Putamen (tissue), 1 donor: ENCODE results near the gene OCIAD1.
A peak's percentile ranks its signal among the peaks of the same experiment; 100 is the strongest.

ENCODE experiments used
- DNase-seq: peaks from one replicate; pipeline ENCODE4 v3.0.0-alpha.2; 2016; ENCODE audit warnings: low spot score

Gene OCIAD1

DNA sequence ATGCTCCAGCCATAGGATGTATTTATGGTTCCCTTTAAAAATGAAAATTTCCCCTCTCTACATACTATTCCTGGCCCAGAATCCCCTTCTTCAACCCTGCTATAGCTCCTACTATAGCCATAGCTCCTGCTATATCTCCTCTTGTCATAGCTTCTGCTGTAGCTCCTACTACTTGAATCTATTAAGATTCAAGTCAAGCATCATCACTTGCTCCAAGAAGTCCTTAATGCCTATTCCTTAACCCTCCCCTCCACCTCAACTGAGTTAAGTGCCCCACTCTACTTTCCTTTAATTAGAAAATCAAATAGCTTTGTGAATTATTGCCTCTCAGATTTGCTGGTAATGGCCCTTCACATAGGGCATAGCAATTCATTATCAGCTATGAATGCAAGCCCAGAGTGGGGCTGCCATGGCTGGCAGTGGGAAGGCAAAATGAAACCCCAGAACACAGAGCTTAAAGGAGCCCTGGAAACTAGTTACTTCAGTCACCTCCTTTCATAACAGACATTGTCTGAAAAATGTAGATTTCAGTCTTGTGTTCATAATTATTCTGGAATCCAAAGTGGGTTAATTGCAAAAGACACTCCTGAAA lies 60.2 kb downstream of the OCIAD1 start:
- DNase-seq, result no peak

DNA sequence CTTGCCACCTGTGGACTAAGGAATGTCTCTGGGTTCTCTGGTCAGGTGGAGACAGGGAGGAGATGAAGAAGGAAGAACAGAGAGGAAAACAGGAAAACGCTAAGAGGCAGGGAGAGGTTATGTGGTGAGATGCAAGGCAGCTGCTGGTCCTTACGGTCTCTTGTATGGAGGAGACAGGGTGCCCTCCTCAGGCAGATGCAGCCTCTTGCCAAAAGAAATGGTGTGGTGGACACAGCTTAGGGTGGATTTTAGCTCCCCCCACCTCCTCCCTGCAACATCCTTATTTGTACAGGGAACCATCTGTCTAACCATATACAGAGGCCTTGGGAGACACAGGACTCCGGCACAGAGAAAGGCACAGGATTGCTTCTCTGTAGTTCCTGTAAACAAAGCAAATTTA lies 66.0 kb downstream of the OCIAD1 start:
- no peak for DNase-seq

DNA sequence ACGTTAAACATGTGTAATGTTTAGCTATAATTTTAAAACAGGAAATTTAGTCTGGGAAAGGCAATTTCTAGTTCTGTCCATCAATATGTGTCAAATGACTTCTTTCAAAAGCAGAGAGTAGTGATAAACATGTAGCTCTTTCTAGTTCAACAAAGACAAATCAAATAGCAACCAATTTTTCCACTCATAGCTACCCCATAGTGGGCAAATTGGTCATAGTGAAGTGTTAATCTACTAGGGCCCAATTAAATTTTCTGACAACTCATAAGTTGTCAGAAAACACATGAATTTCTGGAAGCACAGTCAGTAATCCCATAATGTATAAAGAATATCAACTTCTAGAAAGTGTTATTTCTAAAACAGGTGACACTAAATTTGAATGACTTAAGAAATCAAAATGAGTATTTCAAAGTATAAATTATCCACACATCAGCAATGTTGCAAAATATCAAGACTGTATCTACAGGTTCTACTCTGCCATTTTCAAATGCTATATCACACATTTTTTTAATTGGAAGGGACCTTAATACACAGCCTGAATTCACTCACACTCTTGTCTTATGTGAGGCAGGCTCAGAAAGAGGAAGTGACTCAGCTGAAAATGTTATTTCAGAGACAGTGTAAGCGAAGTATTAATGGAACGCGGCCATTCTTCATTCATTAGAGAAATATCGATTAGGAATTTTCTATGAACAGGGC lies 68.0 kb downstream of the OCIAD1 start:
- DNase-seq, result no peak

DNA sequence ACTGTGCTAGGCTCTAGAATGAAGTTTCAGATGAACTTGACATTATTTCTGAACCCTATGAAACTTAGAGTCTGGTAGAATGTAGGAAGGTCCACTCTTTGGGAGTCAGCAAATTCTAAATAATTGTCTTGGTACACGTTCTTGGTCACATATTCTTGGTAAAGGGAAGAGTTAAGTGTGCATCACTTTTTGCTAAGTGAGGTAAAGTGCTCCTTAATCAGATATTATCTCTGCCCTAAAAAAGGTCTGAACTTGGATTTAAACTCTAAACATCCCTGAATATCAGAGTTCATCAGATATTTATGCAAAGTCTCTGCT lies 68.5 kb downstream of the OCIAD1 start:
- DNase-seq, result no peak

DNA sequence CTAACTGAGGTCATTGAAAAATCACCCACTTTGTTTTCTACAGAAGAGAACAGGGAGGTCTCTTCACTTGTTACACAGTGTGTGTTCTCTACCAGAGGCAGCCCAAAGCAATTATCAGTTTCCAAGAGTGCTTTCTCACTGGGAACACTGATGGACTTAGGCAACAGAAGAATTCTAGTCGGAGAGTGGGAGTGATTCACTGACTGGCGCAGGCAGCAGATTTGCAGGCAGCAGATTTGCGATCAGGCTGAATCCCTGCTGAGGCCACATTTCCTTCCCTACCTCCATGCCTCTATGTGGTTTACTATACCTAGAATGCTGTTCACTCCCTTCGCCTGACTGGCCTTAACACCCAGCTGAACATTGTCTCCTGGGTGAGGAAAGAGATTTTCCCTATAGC lies 69.1 kb downstream of the OCIAD1 start:
- DNase-seq, result no peak

DNA sequence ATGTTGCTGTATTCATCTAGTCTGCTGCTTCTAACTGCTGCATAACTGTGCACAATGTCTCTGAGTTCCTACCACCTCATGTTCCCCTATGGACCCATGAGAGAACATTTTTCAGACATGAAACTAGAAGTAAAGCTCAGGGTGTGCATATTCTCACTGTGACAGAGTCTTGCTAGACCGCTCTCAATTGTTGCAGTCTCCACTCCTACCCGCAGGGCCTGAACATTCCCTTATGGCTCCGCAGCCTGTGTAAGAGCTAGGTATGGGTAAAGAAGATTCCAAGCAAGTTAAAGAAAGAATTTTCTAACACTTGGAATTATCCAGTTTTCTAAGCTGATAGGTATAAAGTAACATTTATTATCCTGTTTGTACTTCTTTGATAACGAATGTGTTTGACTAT lies 70.3 kb downstream of the OCIAD1 start:
- no peak for DNase-seq

DNA sequence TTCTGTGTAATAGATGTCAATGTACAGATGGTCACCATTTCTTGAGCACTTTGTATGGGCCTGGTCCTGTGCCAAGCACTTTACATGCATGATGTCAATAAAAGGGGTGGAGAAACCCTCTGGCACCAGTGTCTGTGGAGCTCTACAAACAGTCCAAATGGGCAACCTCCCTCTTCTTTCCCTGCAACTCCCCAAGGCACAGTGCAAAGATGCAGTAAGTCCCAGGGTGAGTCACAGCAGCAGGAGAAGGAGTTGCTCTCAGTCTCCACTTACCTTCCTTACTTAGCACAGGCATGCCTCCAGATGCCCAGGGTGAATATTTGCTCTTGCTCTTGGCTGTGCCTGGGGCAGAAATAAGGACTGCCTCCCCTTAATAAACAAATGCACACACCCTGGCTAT lies 71.4 kb downstream of the OCIAD1 start:
- DNase-seq, result no peak

DNA sequence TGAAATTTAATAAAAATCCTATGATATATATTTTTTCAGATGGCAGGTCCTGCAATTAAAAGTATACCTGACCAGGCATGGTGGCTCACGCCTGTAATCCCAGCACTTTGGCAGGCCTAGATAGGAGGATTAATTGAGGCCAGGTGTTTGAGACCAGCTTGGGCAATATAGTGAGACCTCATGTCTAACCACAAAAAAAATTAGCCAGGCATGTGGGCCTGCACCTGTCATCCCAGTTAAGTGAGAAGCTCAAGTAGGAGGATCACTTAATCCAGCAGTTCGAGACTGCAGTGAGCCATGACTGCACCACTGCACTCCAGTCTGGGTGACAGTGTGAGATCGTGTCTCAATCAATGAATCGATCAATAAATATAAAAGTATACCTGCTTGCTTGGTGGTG lies 73.2 kb downstream of the OCIAD1 start:
- no peak for DNase-seq

DNA sequence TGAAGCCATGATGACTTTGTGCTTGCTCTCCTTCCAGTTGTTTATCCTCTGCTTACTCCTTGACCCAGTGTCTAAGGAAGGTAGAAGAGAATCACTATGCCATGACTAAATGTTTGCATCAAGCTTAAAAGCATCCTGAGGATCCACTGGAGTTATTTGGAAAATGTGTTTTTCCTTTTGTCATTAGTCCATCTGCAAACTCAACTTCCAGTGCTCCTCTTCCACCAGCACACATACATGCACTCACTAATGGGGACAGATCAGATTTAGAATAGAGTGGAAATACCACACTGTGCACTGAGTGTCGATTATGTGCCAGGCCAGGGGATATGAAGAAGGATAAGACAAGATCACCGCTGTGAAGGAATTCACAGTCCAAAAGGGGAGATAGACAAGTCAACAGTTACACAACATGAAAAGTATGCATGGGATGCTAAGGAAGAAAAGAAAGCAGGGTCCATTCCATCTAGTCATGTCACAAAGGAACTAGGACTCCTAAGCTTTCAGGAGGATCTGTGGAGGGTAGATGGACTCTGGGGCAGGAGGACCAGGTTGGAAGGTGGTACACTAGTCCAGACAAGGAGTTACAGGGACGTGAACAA lies 73.8 kb downstream of the OCIAD1 start:
- no peak for DNase-seq

DNA sequence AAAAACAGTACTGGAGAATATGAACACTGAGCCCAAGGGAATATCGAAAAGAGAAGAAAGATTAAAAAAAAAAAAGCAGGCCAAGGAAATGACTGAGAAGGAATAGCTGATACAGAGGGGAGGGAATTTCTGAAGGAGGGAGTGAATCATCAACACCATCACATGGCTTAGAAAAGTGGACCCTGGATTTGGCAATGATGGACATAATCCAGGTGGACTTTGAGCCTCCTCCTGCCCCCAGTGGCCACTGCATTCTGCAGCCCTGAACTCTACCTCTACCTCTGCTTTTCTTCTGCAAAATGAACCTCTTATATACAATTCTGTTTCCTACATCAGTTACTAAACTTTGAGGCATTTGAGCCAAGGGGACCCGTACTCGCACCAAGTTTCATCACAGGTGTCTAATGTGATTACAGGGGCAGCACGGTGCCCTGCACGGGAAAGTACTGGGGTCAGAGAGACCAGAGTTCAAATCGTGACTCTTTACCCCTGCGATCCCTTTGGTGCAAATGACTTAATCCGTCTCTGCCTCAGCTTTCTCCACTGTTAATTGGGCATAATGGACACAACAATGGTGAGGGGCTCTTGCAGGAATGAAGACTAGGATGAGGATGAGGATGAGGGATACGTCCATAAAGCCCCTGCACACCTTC lies 74.6 kb downstream of the OCIAD1 start:
- no peak for DNase-seq

DNA sequence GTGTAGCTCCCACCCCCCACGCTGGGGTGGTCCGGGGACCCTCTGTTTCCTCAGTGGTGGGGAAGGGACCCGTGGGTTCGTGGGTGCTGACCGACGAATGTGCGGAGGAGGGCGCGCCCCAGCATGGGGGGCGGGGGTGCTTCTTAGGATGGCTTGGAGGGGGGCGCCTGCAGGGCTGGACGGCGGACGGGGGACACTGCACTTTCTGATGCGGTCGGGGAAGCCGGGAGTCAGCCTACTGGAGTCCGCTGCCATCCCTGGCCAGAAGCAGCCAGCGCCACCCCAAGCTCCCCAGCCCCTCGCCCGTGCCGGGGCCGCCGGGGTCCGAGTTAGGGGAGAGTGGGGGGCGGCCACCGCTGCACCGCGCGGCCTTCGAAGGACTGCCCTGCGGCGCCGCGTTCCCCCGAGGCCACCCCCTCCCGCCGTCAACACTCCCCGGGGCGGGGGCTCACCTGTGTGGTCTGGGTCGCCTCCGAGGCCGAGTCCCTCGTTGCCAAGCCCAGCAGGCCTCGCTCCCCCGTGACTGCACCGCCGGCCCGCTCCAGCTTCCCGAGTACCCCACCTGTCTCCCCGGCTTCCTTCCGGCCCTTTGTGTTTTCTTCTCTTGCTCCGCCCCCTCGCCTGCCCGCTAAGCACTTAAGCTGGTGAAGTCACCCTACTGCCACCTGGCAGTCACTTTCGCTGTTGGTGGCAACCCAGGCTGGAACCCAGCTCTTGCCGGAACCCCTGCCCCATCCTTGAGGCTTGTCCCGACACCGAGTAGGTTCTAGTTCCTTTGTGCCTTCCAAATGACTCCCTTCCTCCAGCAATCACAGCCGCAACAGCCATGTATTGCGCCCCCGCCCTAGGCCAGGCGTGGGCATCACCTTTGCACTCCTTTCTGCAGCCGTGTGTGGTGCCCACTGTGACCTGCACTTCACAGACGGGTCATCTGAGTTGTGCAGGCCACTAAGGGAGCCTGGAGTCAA lies 75.6 kb downstream of the OCIAD1 start, which contains the start of gene OCIAD2:
TSS of gene OCIAD2 (minus strand) at position 569 of the 968 bp plus-strand sequence. CDS start 2,225 bp downstream, outside the sequence.
- peak; percentile 43 for DNase-seq

DNA sequence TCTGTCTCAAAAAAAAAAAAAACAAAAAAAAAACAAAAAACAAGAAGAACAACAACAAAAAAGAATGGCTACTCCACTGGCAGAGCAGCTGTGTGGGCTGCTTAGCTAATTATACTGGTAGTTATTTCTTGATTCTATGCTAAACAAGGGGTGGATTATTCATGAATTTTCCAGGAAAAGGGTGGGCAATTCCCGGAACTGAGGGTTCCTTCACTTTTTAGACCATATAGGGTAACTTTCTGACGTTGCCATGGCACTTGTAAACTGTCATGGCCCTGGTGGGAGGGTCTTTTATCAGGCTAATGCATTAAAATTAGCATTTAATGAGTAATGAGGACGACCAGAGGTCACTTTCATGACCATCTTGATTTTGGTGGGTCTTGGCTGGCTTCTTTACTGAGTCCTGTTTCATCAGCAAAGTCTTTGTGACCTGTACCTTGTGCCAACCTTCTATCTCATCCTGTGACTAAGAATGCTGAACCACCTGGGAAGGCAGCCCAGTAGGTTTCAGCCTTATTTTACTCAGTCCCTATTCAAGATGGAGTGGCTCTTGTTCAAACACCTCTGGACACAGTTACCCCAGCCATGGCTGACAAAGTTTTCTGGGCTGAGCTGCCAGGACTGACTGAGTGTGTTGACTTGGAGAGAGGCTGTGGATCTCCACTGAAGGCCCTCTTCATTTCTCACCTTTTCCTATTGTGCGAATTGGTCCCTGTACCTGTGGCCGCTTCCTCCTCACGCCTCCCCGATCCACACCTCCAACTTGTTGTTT lies 77.0 kb downstream of the OCIAD1 start:
- no peak for DNase-seq

DNA sequence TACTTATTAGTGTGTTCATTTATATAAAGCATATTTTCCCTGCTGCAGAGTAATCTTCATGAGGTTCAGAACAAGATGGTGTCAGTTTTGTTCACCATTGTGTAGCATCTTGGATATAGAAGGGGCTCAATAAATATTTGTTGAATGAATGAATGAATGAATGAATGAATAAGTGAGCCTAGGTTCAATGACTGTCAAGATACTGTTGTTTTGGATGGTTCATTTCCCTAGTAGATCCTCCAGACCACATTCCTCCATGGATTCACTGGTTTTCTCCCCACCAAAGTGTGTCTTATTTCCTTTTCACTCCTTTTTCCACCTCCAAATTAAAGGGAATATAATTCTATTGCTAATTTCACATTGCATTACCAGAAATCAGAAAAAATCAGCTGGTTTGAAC lies 77.8 kb downstream of the OCIAD1 start:
- DNase-seq, result no peak

DNA sequence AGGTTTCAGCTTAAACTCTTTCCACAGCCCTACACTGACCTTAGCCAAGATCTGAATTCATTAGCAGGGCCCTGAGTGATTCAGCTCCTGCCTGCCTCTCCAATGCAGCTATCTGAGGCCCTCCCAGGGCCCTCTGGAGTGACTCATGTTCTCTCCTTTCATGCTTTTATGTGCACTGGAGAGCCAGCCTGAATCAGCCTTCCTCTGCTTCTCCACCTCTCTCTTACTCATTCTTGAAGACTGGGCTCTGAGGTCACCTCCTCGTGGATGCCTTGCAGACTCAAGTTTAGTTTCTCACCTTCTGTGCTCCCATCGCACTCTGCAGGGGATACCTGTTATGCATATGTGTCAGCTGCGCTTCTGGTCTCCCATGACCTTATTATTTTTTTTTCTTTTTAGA lies 78.8 kb downstream of the OCIAD1 start:
- DNase-seq, result no peak

DNA sequence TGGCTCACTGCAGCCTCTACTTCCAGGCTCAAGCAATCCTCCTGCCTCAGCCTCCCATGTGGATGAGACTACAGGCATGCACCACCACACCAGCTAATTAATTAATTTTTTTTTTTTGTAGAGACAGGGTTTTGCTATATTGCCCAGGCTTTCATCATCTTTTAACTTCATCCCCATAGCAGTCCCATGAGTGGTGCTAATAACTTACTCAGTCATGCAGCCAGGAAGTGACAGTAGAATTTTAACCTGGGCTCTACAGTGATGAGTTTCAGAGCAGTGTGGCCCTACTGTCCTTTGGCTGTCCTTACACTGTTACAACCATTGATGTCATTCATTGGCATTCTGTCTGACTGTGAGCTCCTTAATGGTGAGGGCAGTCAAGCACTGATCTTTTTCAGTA lies 79.6 kb downstream of the OCIAD1 start:
- no peak for DNase-seq
